Neural progenitor cell (in vitro differentiated cells): Measurements from ENCODE around the gene USE1.

Experiments
- EZH2 ChIP-seq: fragments of 200-600 bp; sonication (generic); IDR thresholded peaks from 2 replicates; pipeline ENCODE4 v1.6.1; 2017; ENCODE audit warnings: antibody characterized with exemption, mild to moderate bottlenecking, moderate library complexity
- EZH2phosphoT487 ChIP-seq: fragments of 200-600 bp; sonication (generic); IDR thresholded peaks from 2 replicates; pipeline ENCODE4 v1.6.1; 2017; ENCODE audit warnings: antibody characterized with exemption
- TF ChIP-seq, protein P1 (sequence below): fragments of 200-600 bp; sonication (generic); IDR thresholded peaks from 2 replicates; pipeline ENCODE4 v1.5.1; 2017; ENCODE audit warnings: antibody characterized with exemption, mild to moderate bottlenecking

- TF ChIP-seq, protein P1, sequence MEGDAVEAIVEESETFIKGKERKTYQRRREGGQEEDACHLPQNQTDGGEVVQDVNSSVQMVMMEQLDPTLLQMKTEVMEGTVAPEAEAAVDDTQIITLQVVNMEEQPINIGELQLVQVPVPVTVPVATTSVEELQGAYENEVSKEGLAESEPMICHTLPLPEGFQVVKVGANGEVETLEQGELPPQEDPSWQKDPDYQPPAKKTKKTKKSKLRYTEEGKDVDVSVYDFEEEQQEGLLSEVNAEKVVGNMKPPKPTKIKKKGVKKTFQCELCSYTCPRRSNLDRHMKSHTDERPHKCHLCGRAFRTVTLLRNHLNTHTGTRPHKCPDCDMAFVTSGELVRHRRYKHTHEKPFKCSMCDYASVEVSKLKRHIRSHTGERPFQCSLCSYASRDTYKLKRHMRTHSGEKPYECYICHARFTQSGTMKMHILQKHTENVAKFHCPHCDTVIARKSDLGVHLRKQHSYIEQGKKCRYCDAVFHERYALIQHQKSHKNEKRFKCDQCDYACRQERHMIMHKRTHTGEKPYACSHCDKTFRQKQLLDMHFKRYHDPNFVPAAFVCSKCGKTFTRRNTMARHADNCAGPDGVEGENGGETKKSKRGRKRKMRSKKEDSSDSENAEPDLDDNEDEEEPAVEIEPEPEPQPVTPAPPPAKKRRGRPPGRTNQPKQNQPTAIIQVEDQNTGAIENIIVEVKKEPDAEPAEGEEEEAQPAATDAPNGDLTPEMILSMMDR: no peak
- TF ChIP-seq EZH2phosphoT487 (no peak), EZH2 (no peak)
Measured at GRCh38 chr19:17178291-17178690, 36.9 kb upstream of the USE1 start.
